ENCODE results near the gene C11orf54. TPM values are rescaled to one million over a fixed set of nuclear protein-coding genes. Genes with fewer than 3 reads are reported as not detected.

Gene C11orf54
- total and polyA plus RNA-seq, 2 experiments from 2014 or later, result 23.5 to 28.8 TPM

- no peak overlapping the region for H3K27ac ChIP-seq
- no peaks in the 10 kb centered on the region for H3K9me3 ChIP-seq (ENCODE audit: low read depth)
- no peak overlapping the region for H3K4me3 ChIP-seq
- DNase-seq (ENCODE audit: low read depth in 1 of 2, low spot score in 1 of 2), result no peak
- no peaks in the 10 kb centered on the region for H3K4me1 ChIP-seq (ENCODE audit: low read depth)
- H3K36me3 ChIP-seq, result peaks cover 62% of the 10 kb centered on the region
- TF ChIP-seq, protein P1, sequence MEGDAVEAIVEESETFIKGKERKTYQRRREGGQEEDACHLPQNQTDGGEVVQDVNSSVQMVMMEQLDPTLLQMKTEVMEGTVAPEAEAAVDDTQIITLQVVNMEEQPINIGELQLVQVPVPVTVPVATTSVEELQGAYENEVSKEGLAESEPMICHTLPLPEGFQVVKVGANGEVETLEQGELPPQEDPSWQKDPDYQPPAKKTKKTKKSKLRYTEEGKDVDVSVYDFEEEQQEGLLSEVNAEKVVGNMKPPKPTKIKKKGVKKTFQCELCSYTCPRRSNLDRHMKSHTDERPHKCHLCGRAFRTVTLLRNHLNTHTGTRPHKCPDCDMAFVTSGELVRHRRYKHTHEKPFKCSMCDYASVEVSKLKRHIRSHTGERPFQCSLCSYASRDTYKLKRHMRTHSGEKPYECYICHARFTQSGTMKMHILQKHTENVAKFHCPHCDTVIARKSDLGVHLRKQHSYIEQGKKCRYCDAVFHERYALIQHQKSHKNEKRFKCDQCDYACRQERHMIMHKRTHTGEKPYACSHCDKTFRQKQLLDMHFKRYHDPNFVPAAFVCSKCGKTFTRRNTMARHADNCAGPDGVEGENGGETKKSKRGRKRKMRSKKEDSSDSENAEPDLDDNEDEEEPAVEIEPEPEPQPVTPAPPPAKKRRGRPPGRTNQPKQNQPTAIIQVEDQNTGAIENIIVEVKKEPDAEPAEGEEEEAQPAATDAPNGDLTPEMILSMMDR (IDR thresholded peaks at IDR 0.05; ENCODE audit: low read depth, low read length), result no peak
- no peaks in the 10 kb centered on the region for H3K27me3 ChIP-seq
These were observed 37.2 kb upstream of the C11orf54 start for GRCh38 chr11:93704237-93704636.

GRCh38 chr11:93710239-93710638 is 31.2 kb upstream of the C11orf54 start:
- H3K36me3 ChIP-seq, result peaks cover 26% of the 10 kb centered on the region
- no peaks in the 10 kb centered on the region for H3K4me1 ChIP-seq (ENCODE audit: low read depth)
- H3K4me3 ChIP-seq, result no peak overlapping the region
- TF ChIP-seq, protein P1 (IDR thresholded peaks at IDR 0.05; ENCODE audit: low read depth, low read length), result no peak
- H3K27ac ChIP-seq, result no peak overlapping the region
- no peak for DNase-seq (ENCODE audit: low read depth in 1 of 2, low spot score in 1 of 2)
- H3K9me3 ChIP-seq (ENCODE audit: low read depth), result no peaks in the 10 kb centered on the region
- H3K27me3 ChIP-seq, result no peaks in the 10 kb centered on the region

DNA sequence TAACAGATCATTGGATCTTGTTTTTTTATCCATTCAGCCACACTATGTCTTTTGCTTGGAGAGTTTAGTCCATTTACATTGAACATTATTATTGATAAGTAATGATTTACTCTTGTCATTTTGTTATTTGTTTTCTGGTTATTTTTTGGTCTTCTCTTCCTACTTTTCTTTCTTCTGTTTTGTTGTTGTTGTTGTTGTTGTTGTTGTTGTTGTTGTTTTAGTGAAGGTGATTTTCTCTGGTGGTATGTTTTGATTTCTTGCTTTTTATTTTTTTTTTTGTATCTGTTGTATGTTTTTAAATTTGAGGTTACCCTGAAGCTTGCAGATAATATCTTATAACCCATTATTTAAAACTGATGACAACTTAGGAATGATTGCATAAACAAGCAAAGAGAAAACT is 28.8 kb upstream of the C11orf54 start:
- H3K4me1 ChIP-seq (ENCODE audit: low read depth), result no peaks in the 10 kb centered on the region
- peaks cover 12% of the 10 kb centered on the region for H3K36me3 ChIP-seq
- DNase-seq (ENCODE audit: low read depth in 1 of 2, low spot score in 1 of 2), result no peak
- no peak overlapping the region for H3K27ac ChIP-seq
- TF ChIP-seq, protein P1 (IDR thresholded peaks at IDR 0.05; ENCODE audit: low read depth, low read length), result no peak
- no peaks in the 10 kb centered on the region for H3K27me3 ChIP-seq
- H3K9me3 ChIP-seq (ENCODE audit: low read depth), result no peaks in the 10 kb centered on the region
- H3K4me3 ChIP-seq, result no peak overlapping the region

- H3K27ac ChIP-seq, result no peak overlapping the region
- no peaks in the 10 kb centered on the region for H3K4me1 ChIP-seq (ENCODE audit: low read depth)
- no peaks in the 10 kb centered on the region for H3K27me3 ChIP-seq
- H3K9me3 ChIP-seq (ENCODE audit: low read depth), result no peaks in the 10 kb centered on the region
- TF ChIP-seq, protein P1 (IDR thresholded peaks at IDR 0.05; ENCODE audit: low read depth, low read length), result no peak
- peaks cover 6% of the 10 kb centered on the region for H3K36me3 ChIP-seq
- no peak for DNase-seq (ENCODE audit: low read depth in 1 of 2, low spot score in 1 of 2)
- no peak overlapping the region for H3K4me3 ChIP-seq
These were observed 25.6 kb upstream of the C11orf54 start for GRCh38 chr11:93715797-93716396.

DNA sequence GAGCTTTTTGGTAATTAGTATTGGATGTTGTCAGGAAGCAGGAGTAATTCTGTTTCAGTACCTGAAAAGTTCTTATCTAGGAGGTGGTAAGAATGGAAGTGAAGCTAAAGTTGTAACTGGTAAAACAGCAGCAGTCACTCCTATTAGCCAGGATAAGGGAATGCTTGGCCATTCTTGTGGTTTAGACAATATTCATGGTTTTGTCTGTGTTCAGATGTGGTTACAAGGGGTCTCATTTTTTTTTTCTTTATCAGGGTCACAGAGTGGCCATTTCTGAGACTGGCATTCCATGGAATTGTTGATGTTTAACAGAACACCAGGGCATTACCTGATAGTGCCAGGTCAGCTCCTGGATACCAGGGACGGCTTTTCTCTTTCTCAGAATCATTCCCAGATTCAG is 24.0 kb upstream of the C11orf54 start:
- TF ChIP-seq, protein P1 (IDR thresholded peaks at IDR 0.05; ENCODE audit: low read depth, low read length), result no peak
- no peak for DNase-seq (ENCODE audit: low read depth in 1 of 2, low spot score in 1 of 2)

More for the DNA sequence above, 24.0 kb upstream of the C11orf54 start:
- H3K4me1 ChIP-seq (ENCODE audit: low read depth), result no peaks in the 10 kb centered on the region
- H3K9me3 ChIP-seq (ENCODE audit: low read depth), result no peaks in the 10 kb centered on the region
- no peak overlapping the region for H3K4me3 ChIP-seq
- H3K27ac ChIP-seq, result no peak overlapping the region
- no peaks in the 10 kb centered on the region for H3K27me3 ChIP-seq
- peaks cover 12% of the 10 kb centered on the region for H3K36me3 ChIP-seq
